ENCODE data around the gene B4GALT3.
A peak's percentile ranks its signal among the peaks of the same experiment; 100 is the strongest.

B4GALT3 gene

GRCh38 chr1:161206411-161207140 lies 29.3 kb upstream of the B4GALT3 start:
- no peak for DNase-seq (ENCODE audit: low read depth)

- DNase-seq (ENCODE audit: low read depth) = peak; percentile 97
Observed at GRCh38 chr1:161201836-161202712, 24.8 kb upstream of the B4GALT3 start, which contains the start of gene NDUFS2. Gene NDUFS2 (plus strand): TSS chr1:161202367. CDS start chr1:161202386, 19 bp downstream.

DNA sequence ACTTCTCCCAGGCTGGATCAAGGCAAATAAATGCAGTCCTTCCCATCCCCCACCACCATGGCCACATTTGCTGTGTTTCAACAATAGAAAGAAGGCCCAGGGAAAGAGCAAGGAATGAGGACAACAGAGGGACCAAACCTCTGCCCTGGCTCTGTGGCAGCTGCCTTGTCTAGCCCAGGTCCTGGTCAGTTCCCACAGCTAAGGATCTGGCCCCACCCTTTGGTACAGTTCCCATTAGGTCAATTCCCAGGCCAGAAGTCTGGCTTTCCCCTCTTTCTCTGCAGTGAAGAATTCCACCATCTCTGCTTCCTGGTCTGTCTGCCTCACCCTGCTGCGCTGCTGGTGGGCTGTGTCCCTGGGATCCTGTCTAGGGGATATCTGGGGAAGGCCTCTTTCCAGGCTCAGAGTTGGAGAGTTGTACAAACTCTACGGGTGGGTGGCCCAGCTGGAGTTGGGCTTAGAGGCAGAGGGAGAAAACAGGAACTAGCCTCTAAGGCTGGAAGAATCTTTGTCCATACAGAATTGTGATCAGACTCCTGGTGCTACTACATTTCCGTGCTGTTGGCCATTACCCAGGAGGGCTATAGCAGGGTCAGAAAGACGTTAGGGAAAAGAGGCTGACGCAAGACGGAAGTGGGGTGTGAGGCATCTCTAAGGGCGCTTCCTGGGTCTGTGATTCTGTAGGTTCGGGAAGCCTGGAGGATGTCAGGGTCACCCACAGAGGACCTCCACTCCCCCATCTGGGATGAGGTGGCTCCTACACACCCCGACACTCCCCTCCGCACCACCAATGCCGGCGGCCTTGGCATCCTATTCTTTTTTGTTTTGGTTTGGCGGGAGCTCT lies 23.9 kb upstream of the B4GALT3 start:
- DNase-seq (ENCODE audit: low read depth) = no peak

GRCh38 chr1:161200421-161200991 lies 23.2 kb upstream of the B4GALT3 start:
- DNase-seq (ENCODE audit: low read depth) = no peak

DNA sequence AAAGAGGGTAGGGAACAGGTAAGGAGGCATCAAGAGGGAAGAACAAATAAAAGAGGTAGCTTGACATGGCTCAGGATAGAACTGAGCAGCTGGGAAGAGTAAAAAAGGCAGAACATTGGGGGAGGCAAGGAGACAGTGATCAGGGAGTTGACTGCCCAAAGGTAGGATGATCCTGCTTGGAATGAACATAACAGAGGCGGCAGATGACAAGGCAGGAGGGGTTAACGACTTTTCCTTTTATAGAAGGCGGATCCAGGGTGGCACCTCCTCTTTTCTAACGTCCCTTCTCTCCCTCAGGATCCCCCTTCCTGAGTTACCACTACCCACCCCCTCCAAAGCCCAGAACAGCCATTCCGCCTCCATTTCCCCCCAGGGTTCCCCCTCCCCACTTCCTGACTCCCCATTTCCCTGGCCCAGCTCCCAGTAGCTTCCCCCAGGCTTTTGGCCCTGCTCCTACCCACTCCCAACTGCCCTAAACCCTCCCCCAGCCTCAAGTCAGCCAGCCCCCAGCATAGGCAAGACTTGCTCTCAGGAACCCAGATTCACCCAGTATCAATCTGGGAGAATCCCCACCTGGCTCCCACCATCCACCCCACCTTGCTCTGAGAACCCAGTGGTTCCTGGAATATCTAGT lies 22.3 kb upstream of the B4GALT3 start:
- DNase-seq (ENCODE audit: low read depth) = no peak

GRCh38 chr1:161198897-161199431 lies 21.7 kb upstream of the B4GALT3 start, which contains the start of gene ADAMTS4:
Gene ADAMTS4 (minus strand): TSS chr1:161199054. CDS start chr1:161198627, 427 bp downstream.
- no peak for DNase-seq (ENCODE audit: low read depth)

DNA sequence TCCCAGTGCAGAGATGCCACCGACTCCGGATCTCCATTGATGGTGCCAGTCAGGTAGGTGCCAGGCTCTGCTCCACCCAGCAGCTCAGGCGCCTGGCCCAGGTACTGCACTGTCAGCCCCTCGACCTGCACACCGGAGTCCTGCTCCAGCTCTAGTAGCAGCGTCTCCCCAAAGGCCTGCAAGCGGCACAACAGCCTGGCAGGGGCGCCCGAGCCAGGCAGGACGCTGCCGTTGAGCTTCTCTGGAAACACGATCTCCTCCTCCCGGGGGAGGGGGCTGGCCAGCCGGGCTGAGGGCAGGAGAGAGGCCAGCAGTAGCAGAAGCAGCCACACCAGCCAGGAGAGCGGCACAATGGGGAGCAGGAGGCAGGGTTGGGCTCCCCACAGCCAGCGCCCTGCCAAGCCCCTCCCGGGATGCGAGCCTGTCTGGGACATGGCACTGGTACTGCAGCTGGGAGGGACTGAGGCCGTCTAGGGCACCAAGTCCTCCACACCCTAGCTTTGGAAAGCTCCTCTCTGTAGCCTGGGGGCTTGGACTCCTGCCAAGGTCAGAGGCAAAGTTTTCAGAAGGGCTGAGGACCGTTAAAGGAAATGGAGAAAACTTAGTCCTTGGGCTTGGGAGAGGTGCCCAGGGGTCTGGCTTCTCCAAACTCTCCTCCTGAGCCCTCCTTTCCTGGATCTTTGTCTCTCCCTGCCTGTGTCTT lies 21.0 kb upstream of the B4GALT3 start:
- DNase-seq (ENCODE audit: low read depth) = no peak

GRCh38 chr1:161197560-161198193 lies 20.4 kb upstream of the B4GALT3 start:
- DNase-seq (ENCODE audit: low read depth) = no peak

DNA sequence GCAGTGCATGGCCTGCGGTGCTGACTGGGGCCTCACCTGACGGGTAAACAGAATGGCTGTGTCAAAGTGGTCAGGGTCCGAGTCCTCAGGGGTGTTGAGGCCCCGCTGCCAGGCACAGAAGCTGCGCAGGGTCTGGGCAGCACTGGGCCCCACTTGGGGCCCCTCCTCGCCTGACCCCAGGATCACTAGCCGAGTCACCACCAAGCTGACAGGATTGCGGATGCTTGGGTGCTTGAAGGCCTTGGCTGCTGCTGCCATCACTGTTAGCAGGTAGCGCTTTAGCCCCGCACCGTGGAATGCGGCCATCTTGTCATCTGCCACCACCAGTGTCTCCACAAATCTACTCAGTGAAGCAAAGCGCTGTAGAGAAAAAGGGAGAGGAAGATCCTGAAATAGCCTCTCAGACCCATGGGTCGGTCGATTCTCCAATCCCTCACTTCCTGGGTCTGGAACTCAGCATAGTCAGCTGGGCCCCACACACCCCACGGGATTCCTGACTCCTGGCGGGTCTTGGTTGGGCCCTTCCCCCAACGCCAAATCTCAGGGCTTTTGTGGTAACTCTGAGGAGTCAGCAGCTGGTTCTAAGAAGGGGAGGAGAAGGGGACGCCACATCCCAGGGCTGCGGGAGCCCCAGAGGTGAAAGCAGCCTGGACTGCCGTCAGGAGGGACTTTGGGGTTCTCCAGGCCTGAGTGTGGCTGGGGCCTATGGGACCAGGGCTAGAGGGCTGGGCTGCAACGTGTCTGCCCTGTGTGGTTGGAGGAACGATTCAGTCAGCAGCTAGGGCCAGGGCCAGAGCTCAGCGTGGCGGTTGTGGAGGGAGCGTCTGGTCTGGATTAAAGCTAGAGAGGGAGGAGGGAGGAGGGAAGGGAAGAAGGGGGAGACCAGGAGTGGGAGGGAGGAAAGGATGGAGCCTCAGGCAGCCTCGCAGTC lies 19.5 kb upstream of the B4GALT3 start:
- no peak for DNase-seq (ENCODE audit: low read depth)

DNA sequence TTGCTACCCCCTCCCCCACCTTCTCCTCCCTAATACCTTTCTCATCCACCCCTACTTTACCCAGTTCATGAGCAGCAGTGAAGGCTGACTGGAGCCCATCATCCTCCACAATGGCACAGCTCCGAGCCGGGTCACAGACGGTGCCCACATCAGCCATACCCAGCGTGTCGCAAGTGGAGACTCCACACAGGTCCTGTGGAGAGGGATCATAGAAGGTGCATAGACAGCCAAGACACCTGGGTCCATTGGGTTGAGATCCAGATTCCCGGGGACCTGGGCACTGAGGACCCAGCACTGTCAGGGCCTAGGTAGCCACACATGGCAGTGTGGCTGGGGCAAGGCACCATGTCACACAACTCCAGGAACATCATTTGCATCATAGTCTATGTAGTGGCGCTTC lies 18.8 kb upstream of the B4GALT3 start:
- no peak for DNase-seq (ENCODE audit: low read depth)

- no peak for DNase-seq (ENCODE audit: low read depth)
Observed at GRCh38 chr1:161195171-161195570, 17.9 kb upstream of the B4GALT3 start.

- DNase-seq (ENCODE audit: low read depth) = no peak
Observed at GRCh38 chr1:161193561-161194235, 16.4 kb upstream of the B4GALT3 start.

GRCh38 chr1:161192476-161193465 lies 15.5 kb upstream of the B4GALT3 start:
- peak; percentile 55 for DNase-seq (ENCODE audit: low read depth)

DNA sequence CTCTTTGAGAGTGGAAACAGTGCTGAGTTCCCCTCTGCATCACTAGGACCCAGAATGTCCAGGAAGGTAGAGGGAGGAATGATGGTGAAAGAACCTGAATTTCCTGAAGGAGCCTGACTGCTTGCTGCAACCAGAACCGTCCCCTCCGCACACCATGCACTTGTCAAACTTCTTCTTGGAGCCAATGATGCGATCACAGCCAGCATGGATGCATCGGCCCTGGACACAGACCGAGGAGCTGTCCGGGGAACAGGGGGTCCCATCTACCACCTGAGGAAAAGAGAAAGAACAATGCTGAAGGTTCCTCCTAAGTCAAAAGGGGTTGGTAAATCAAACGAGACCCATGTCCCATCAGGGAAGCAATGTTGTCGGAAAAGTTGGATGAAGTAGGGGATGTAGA lies 14.7 kb upstream of the B4GALT3 start:
- DNase-seq (ENCODE audit: low read depth) = no peak

- no peak for DNase-seq (ENCODE audit: low read depth)
Observed at GRCh38 chr1:161190962-161191521, 13.7 kb upstream of the B4GALT3 start.

DNA sequence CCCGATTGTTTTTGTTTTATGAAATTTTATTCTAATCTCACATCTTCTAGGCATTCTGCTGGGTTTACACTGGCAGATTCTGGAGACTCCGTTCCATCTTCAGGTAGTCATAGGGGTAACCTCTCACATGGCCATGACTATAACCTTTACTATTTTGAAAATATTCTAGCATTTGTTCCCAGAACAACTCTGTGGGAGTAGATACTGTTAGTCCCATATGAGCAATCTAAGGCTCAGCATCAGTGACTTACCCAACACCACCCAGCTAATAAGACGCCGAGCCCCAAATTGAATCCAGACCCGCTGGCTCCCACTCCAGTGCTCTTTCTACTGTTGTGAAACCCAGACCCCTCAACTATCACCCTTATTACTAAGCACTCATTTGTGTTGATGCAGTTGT lies 11.7 kb upstream of the B4GALT3 start:
- DNase-seq (ENCODE audit: low read depth) = no peak

DNA sequence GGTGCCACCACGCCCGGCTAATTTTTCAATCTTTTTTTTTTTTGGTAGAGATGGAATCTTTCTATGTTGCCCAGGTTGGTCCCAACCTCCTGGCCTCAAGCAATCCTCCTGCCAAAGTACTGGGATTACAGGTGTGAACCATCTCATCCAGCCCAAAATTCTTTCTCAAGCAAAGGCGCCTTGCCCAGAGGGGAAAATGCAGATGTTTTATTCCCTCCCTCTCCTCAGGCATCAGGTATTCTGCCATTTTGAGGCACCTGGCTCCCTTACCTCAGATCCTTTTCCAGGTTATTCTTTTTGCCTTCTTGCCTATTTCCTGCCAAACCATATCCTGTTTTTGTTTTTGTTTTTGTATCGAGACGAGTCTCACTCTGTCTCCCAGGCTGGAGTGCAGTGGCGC lies 11.1 kb upstream of the B4GALT3 start:
- DNase-seq (ENCODE audit: low read depth) = no peak
